GM21526 (cell line): ENCODE results near the gene CRNN.

Source experiments
- ATAC-seq: cut with Tn5 transposase; IDR thresholded peaks from one replicate; pipeline ENCODE4 v1.9.1; 2021; ENCODE audit warnings: moderate library complexity; ENCODE audit not compliant: unreplicated experiment, low FRiP score

The CRNN gene

GRCh38 chr1:152426731-152427130 is 12.7 kb upstream of the CRNN start:
- ATAC-seq: no peak

GRCh38 chr1:152419917-152420316 is 5.9 kb upstream of the CRNN start:
- no peak for ATAC-seq

GRCh38 chr1:152415454-152416227 is 1.6 kb upstream of the CRNN start:
- ATAC-seq: no peak

GRCh38 chr1:152412756-152413155 is 1.3 kb downstream of the CRNN start:
- no peak for ATAC-seq

GRCh38 chr1:152411134-152411533 is 2.9 kb downstream of the CRNN start:
- ATAC-seq: no peak

- no peak for ATAC-seq
Measured at GRCh38 chr1:152410599-152410998, 3.5 kb downstream of the CRNN start.

GRCh38 chr1:152410028-152410427 is 4.0 kb downstream of the CRNN start:
- no peak for ATAC-seq

GRCh38 chr1:152408664-152409063 is 5.4 kb downstream of the CRNN start:
- no peak for ATAC-seq

GRCh38 chr1:152398812-152399698 is 15.0 kb downstream of the CRNN start:
- ATAC-seq: no peak

GRCh38 chr1:152397474-152397873 is 16.6 kb downstream of the CRNN start:
- ATAC-seq: no peak

GRCh38 chr1:152394151-152394550 is 19.9 kb downstream of the CRNN start:
- ATAC-seq: no peak

- no peak for ATAC-seq
Measured at GRCh38 chr1:152392909-152393308, 21.2 kb downstream of the CRNN start.

- no peak for ATAC-seq
Measured at GRCh38 chr1:152388889-152389288, 25.2 kb downstream of the CRNN start.

- no peak for ATAC-seq
Measured at GRCh38 chr1:152386940-152387339, 27.1 kb downstream of the CRNN start.

GRCh38 chr1:152380932-152381331 is 33.1 kb downstream of the CRNN start:
- no peak for ATAC-seq

- no peak for ATAC-seq
Measured at GRCh38 chr1:152374451-152374850, 39.6 kb downstream of the CRNN start.

- no peak for ATAC-seq
Measured at GRCh38 chr1:152372672-152373071, 41.4 kb downstream of the CRNN start.

GRCh38 chr1:152367436-152367835 is 46.6 kb downstream of the CRNN start:
- no peak for ATAC-seq

GRCh38 chr1:152359906-152360305 is 54.2 kb downstream of the CRNN start, which contains the start of gene FLG2:
Gene FLG2 (minus strand): TSS chr1:152360006. CDS start chr1:152358884, 1,122 bp downstream.
- ATAC-seq: no peak
